HK-2 (cell line): ENCODE results near the gene NUP37.
A peak's percentile ranks its signal among the peaks of the same experiment; 100 is the strongest.
"Not testable (repeated sequence)": the region's sequence is repeated elsewhere in the genome, so short reads cannot be mapped to it uniquely, and the experiment has no call there.

Source experiments
- DNase-seq: peaks from one replicate; pipeline ENCODE4 v3.0.0-alpha.2; 2018; ENCODE audit not compliant: unreplicated experiment

Gene NUP37

GRCh38 chr12:102089228-102089835, 30.6 kb downstream of the NUP37 start:
- not testable (repeated sequence) for DNase-seq

GRCh38 chr12:102080842-102081241, 39.1 kb downstream of the NUP37 start:
- DNase-seq: no peak

- DNase-seq: not testable (repeated sequence)
Measured at GRCh38 chr12:102072092-102072491, 47.8 kb downstream of the NUP37 start.

- no peak for DNase-seq
Measured at GRCh38 chr12:102069707-102070106, 50.2 kb downstream of the NUP37 start.

- no peak for DNase-seq
Measured at GRCh38 chr12:102067574-102068258, 52.2 kb downstream of the NUP37 start.

- no peak for DNase-seq
Measured at GRCh38 chr12:102064476-102064875, 55.4 kb downstream of the NUP37 start.

- no peak for DNase-seq
Measured at GRCh38 chr12:102063069-102063468, 56.8 kb downstream of the NUP37 start.

- no peak for DNase-seq
Measured at GRCh38 chr12:102062419-102062806, 57.5 kb downstream of the NUP37 start.

GRCh38 chr12:102061560-102062418, 58.1 kb downstream of the NUP37 start, which contains the start of gene WASHC3:
Gene WASHC3 (minus strand): TSS chr12:102061991. CDS start chr12:102061962, 29 bp downstream.
- DNase-seq: peak; percentile 92

GRCh38 chr12:102061096-102061559, 58.8 kb downstream of the NUP37 start:
- no peak for DNase-seq

- no peak for DNase-seq
Measured at GRCh38 chr12:102059343-102059742, 60.6 kb downstream of the NUP37 start.

- no peak for DNase-seq
Measured at GRCh38 chr12:102054345-102054744, 65.6 kb downstream of the NUP37 start.

GRCh38 chr12:102053062-102053349, 66.9 kb downstream of the NUP37 start:
- DNase-seq: no peak

- DNase-seq: no peak
Measured at GRCh38 chr12:102052192-102053061, 67.5 kb downstream of the NUP37 start.

GRCh38 chr12:102051431-102051965, 68.4 kb downstream of the NUP37 start:
- DNase-seq: no peak

GRCh38 chr12:102050660-102051430, 69.1 kb downstream of the NUP37 start:
- DNase-seq: no peak

GRCh38 chr12:102043928-102044327, 76.0 kb downstream of the NUP37 start:
- DNase-seq: no peak

GRCh38 chr12:102033991-102034745, 85.7 kb downstream of the NUP37 start:
- no peak for DNase-seq

GRCh38 chr12:102031852-102032251, 88.1 kb downstream of the NUP37 start:
- DNase-seq: no peak

- no peak for DNase-seq
Measured at GRCh38 chr12:102029141-102029540, 90.8 kb downstream of the NUP37 start.
